Measurements from ENCODE around the gene MYH15. TPM values are rescaled to one million over a fixed set of nuclear protein-coding genes. Genes with fewer than 3 reads are reported as not detected.

Gene MYH15
- total RNA-seq, 1 donor = 0.36 TPM

- no peaks in the 10 kb centered on the region for H3K9me3 ChIP-seq (ENCODE audit: low read depth, low read length)
- TF ChIP-seq CTCF (IDR thresholded peaks at IDR 0.05; ENCODE audit: extremely low read depth, low read depth, low read length) = no peak
These were observed 134.4 kb downstream of the MYH15 start for GRCh38 chr3:108376026-108376425.

DNA sequence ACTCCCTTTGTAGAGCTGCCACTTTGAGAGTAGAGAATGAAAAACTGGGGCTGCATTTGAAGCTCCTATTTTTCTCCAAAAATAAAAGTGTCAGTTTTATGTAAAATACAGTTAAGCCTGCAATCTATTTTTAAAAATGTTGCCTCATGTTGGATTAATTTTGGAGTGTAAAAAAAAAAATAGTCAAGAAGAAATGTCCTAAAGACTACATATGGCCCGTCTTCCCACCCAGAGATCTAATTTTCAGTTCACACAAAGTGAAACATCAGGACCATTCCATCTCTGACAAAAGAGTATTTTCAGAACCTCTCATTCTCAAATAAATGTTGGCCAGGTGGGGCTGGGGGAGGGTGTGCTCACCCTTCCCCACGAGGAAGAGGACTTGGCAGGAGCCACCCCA lies 151.4 kb downstream of the MYH15 start:
- Histone ChIP-seq H3K4me2 (ENCODE audit: insufficient read depth, low read length) (no peak overlapping the region), H3K27me3 (ENCODE audit: insufficient read depth, low read length) (peaks cover 16% of the 10 kb centered on the region), H4K20me1 (ENCODE audit: insufficient read depth, low read length) (no peaks in the 10 kb centered on the region), H3K27ac (ENCODE audit: low read depth, low read length) (no peak overlapping the region), H3K4me1 (ENCODE audit: insufficient read depth, low read length) (no peaks in the 10 kb centered on the region), H2AFZ (ENCODE audit: low read length) (no peak overlapping the region), H3K79me2 (ENCODE audit: insufficient read depth, low read length) (no peaks in the 10 kb centered on the region), H3K9me3 (ENCODE audit: low read depth, low read length) (no peaks in the 10 kb centered on the region), H3K4me3 (ENCODE audit: insufficient read depth, low read length) (no peak overlapping the region), H3K36me3 (ENCODE audit: insufficient read depth, low read length) (no peaks in the 10 kb centered on the region)
- TF ChIP-seq CTCF (IDR thresholded peaks at IDR 0.05; ENCODE audit: extremely low read depth, low read depth, low read length) = no peak
- no peak for DNase-seq (ENCODE audit: insufficient read length, low spot score, missing footprints)

More at GRCh38 chr3:108376026-108376425, 134.4 kb downstream of the MYH15 start:
- no peak for DNase-seq (ENCODE audit: insufficient read length, low spot score, missing footprints)
- no peak overlapping the region for H3K4me3 ChIP-seq (ENCODE audit: insufficient read depth, low read length)
- no peak overlapping the region for H2AFZ ChIP-seq (ENCODE audit: low read length)
- H3K79me2 ChIP-seq (ENCODE audit: insufficient read depth, low read length) = no peaks in the 10 kb centered on the region
- H3K36me3 ChIP-seq (ENCODE audit: insufficient read depth, low read length) = no peaks in the 10 kb centered on the region
- no peaks in the 10 kb centered on the region for H3K27me3 ChIP-seq (ENCODE audit: insufficient read depth, low read length)
- H3K4me1 ChIP-seq (ENCODE audit: insufficient read depth, low read length) = no peaks in the 10 kb centered on the region
- no peak overlapping the region for H3K27ac ChIP-seq (ENCODE audit: low read depth, low read length)
- no peaks in the 10 kb centered on the region for H4K20me1 ChIP-seq (ENCODE audit: insufficient read depth, low read length)
- no peak overlapping the region for H3K4me2 ChIP-seq (ENCODE audit: insufficient read depth, low read length)

- no peak for DNase-seq (ENCODE audit: insufficient read length, low spot score, missing footprints)
- no peaks in the 10 kb centered on the region for H3K36me3 ChIP-seq (ENCODE audit: insufficient read depth, low read length)
- H3K4me1 ChIP-seq (ENCODE audit: insufficient read depth, low read length) = no peaks in the 10 kb centered on the region
- no peaks in the 10 kb centered on the region for H3K79me2 ChIP-seq (ENCODE audit: insufficient read depth, low read length)
- no peaks in the 10 kb centered on the region for H3K9me3 ChIP-seq (ENCODE audit: low read depth, low read length)
- H3K4me2 ChIP-seq (ENCODE audit: insufficient read depth, low read length) = no peak overlapping the region
- peaks cover 18% of the 10 kb centered on the region for H3K27me3 ChIP-seq (ENCODE audit: insufficient read depth, low read length)
- TF ChIP-seq CTCF (IDR thresholded peaks at IDR 0.05; ENCODE audit: extremely low read depth, low read depth, low read length) = no peak
- H2AFZ ChIP-seq (ENCODE audit: low read length) = no peak overlapping the region
- no peak overlapping the region for H3K27ac ChIP-seq (ENCODE audit: low read depth, low read length)
- no peaks in the 10 kb centered on the region for H4K20me1 ChIP-seq (ENCODE audit: insufficient read depth, low read length)
- H3K4me3 ChIP-seq (ENCODE audit: insufficient read depth, low read length) = no peak overlapping the region
These were observed 153.4 kb downstream of the MYH15 start for GRCh38 chr3:108357042-108357441.

GRCh38 chr3:108354562-108354961 lies 155.8 kb downstream of the MYH15 start:
- no peaks in the 10 kb centered on the region for H4K20me1 ChIP-seq (ENCODE audit: insufficient read depth, low read length)
- H3K4me3 ChIP-seq (ENCODE audit: insufficient read depth, low read length) = no peak overlapping the region
- DNase-seq (ENCODE audit: insufficient read length, low spot score, missing footprints) = no peak
- no peak for TF ChIP-seq CTCF (IDR thresholded peaks at IDR 0.05; ENCODE audit: extremely low read depth, low read depth, low read length)
- H3K9me3 ChIP-seq (ENCODE audit: low read depth, low read length) = no peaks in the 10 kb centered on the region
- H3K4me2 ChIP-seq (ENCODE audit: insufficient read depth, low read length) = no peak overlapping the region
- H3K27ac ChIP-seq (ENCODE audit: low read depth, low read length) = no peak overlapping the region
- no peaks in the 10 kb centered on the region for H3K4me1 ChIP-seq (ENCODE audit: insufficient read depth, low read length)
- no peak overlapping the region for H2AFZ ChIP-seq (ENCODE audit: low read length)
- H3K27me3 ChIP-seq (ENCODE audit: insufficient read depth, low read length) = peaks cover 13% of the 10 kb centered on the region
- H3K79me2 ChIP-seq (ENCODE audit: insufficient read depth, low read length) = no peaks in the 10 kb centered on the region
- H3K36me3 ChIP-seq (ENCODE audit: insufficient read depth, low read length) = no peaks in the 10 kb centered on the region

All from osteoblast (primary cell).